Mononuclear cell (primary cell): ENCODE measurements around the gene SIPA1L3. TPM values are rescaled to one million over a fixed set of nuclear protein-coding genes. Genes with fewer than 3 reads are reported as not detected.
"Not testable (repeated sequence)": the region's sequence is repeated elsewhere in the genome, so short reads cannot be mapped to it uniquely, and the experiment has no call there.

ENCODE experiments used
- H3K27me3 ChIP-seq: 2 replicates; pipeline ENCODE4 v1.6.0; 2011; ENCODE audit warnings: low read length, control low read depth; ENCODE audit not compliant: insufficient read depth
- H3K4me1 ChIP-seq: 2 replicates; pipeline ENCODE4 v1.5.1; 2011; ENCODE audit warnings: mild to moderate bottlenecking, low read length, control low read depth; ENCODE audit not compliant: insufficient read depth
- H3K4me3 ChIP-seq: 2 replicates; pipeline ENCODE4 v1.5.1; 2011; ENCODE audit warnings: mild to moderate bottlenecking, low read length, moderate library complexity
- H3K9me3 ChIP-seq: 2 replicates; pipeline ENCODE4 v1.5.1; 2011; ENCODE audit warnings: low read depth, mild to moderate bottlenecking, control low read depth, low read length
- total RNA-seq: library from RNA; depleted of rRNA; stranded (reverse); fragments of >200 nt; gene quantifications from one replicate; pipeline ENCODE4 v1.2.3, GENCODE V29; 2012

SIPA1L3 gene
- total RNA-seq, 1 donor, result 12.8 TPM

DNA sequence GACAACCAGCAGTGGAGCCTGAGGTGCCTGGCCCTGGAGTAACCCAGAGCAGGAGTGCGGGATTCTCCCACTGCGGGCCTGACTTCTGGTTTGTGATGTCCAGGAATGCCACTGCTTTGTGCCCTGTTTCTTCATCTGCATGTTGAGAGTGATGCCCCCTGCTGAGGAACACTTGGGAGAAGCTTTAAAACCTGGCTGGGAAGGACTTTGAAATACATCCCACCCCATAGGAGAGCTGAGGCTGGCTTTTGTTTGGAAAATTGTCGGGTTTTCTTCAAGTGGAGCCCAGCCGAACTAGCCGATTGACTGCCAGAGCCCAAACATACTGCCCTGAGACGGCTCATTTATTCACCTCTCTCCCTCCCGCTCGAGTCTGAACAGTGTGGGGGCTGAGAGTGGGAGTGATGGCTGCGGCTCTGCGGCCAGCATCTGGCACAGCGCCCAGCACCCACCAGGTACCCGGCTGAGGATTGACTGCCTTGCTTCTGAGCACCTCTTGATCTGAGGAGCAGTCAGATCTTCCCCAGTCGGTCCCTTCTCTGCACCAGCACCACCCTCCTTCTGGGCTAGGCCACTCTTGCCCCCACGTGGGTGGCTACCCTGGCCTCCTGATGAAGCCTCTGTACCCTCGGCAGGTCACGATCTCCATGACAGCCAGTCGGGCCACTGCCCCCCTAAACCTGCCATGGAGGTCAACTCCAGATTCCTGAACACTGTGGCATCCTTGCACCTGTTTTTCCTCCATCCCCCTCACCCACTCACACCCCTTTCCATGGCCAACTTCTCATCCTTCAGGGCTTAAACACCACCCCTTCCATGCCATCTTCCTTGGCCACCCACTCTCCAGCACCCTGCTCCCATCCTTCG is 148.9 kb downstream of the SIPA1L3 start:
- Histone ChIP-seq H3K9me3 (no peaks in the 10 kb centered on the region), H3K4me1 (peaks cover 37% of the 10 kb centered on the region), H3K4me3 (no peak overlapping the region), H3K27me3 (no peaks in the 10 kb centered on the region)

GRCh38 chr19:38056646-38057045 is 149.6 kb downstream of the SIPA1L3 start:
- H3K4me1 ChIP-seq, result peaks cover 37% of the 10 kb centered on the region
- no peak overlapping the region for H3K4me3 ChIP-seq
- no peaks in the 10 kb centered on the region for H3K9me3 ChIP-seq
- no peaks in the 10 kb centered on the region for H3K27me3 ChIP-seq

GRCh38 chr19:38057959-38058690 is 151.1 kb downstream of the SIPA1L3 start:
- no peak overlapping the region for H3K4me3 ChIP-seq
- H3K27me3 ChIP-seq, result no peaks in the 10 kb centered on the region
- peaks cover 37% of the 10 kb centered on the region for H3K4me1 ChIP-seq
- H3K9me3 ChIP-seq, result no peaks in the 10 kb centered on the region

- Histone ChIP-seq H3K4me3 (no peak overlapping the region), H3K4me1 (peaks cover 35% of the 10 kb centered on the region)
These were observed 152.9 kb downstream of the SIPA1L3 start for GRCh38 chr19:38059897-38060296.

DNA sequence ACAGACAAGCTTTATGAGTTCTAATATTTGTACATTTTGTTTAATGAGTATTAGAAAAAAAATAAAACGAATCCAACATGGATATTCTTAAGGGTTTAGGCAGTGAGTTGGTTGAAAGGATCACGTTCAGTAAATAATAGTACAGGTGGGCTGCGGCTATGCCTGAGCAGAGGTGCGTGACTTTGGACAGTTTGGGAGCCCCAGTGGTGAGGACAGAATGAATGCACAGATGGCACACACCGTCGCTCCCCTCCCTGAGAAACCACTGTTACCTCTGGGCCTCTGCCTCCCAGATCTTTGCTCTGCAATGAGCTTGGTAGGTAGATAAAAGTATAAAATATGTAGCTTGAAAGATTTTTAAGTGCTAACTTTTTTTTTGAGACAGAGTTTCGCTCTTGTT is 153.3 kb downstream of the SIPA1L3 start:
- Histone ChIP-seq H3K4me3 (no peak overlapping the region), H3K9me3 (no peaks in the 10 kb centered on the region), H3K4me1 (peaks cover 30% of the 10 kb centered on the region), H3K27me3 (no peaks in the 10 kb centered on the region)

More at GRCh38 chr19:38059897-38060296, 152.9 kb downstream of the SIPA1L3 start:
- Histone ChIP-seq H3K27me3 (no peaks in the 10 kb centered on the region), H3K9me3 (no peaks in the 10 kb centered on the region)

DNA sequence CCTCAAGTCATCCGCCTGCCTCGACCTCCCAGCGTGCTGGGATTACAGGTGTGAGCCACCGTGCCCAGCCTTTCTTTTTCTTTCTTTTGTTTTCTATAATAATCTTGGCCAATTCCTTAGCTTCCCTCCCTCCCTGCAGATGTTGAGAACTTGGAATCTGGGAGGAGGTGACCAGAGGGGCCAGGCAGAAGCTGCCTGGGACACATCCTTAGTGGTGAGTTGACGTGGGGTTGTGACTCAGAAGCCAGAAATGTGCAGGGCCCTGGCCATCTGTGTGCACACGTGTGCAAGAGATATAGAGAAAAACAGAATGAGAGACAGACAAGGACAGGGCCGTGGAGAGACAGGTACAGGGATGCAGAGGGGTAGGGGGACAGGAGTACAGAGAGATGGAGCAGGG is 154.3 kb downstream of the SIPA1L3 start:
- Histone ChIP-seq H3K4me3 (no peak overlapping the region), H3K27me3 (no peaks in the 10 kb centered on the region), H3K4me1 (peaks cover 27% of the 10 kb centered on the region), H3K9me3 (no peaks in the 10 kb centered on the region)

DNA sequence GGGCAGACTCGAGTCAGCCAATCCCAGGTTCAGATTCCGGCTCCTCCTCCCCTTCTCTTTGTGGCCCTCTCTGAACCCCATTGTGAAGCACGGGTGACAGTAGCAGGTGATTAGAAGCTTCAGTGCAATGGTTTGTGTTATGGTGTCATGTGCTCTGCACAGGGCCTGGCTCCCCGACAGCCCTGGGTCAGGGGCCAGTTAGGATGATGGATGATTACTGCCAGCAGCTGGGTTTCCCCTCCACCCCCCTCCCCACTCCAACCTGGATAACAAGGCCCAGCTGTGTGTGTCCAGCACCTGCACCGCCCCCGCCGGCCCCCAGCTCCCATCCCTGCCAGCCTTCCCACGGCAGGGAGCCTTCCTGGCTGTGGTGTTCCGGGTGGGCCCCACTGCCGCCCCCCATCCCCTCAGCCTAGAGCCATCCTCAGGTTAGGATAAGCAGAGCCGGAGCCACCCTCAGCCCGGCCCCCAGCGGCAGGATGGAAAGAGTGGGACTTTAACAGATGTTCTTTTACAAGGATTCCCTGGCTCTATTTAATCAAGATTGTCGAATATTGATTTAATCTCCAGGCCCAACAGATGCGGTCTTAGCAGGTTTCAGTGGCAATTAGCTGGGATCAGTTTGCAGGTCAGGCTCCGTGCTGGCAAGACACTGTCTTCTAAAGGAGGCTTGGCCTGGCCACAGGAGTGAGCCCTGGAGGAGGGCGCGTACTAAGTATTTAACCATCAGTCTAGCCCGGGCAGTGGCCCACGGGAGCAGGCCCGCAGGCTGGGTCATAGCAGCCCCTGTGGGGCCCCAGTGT is 156.2 kb downstream of the SIPA1L3 start:
- Histone ChIP-seq H3K4me1 (peaks cover 23% of the 10 kb centered on the region), H3K9me3 (no peaks in the 10 kb centered on the region), H3K27me3 (no peaks in the 10 kb centered on the region)

DNA sequence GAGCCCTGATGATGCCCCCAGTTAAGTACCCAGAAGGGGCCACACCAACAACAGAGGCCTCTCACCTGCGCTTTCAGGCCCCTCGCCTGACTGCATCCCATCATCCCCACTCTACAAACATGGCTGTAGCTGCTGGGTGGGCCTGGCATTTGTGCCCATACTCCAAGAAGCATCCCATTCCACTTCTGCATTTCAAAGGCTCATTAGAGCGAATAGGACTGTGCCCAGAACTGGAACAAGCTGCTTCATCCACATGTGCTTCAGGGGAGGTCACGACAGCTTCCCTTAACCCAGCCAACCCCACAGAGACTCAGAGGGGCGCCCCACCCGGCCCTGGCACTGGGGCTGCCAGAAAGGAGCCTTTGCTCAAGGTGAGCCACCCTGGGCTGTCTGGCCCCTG is 156.9 kb downstream of the SIPA1L3 start:
- Histone ChIP-seq H3K9me3 (no peaks in the 10 kb centered on the region), H3K27me3 (no peaks in the 10 kb centered on the region), H3K4me1 (peaks cover 15% of the 10 kb centered on the region), H3K4me3 (no peak overlapping the region)

More for the DNA sequence above, 156.2 kb downstream of the SIPA1L3 start:
- H3K4me3 ChIP-seq, result no peak overlapping the region

DNA sequence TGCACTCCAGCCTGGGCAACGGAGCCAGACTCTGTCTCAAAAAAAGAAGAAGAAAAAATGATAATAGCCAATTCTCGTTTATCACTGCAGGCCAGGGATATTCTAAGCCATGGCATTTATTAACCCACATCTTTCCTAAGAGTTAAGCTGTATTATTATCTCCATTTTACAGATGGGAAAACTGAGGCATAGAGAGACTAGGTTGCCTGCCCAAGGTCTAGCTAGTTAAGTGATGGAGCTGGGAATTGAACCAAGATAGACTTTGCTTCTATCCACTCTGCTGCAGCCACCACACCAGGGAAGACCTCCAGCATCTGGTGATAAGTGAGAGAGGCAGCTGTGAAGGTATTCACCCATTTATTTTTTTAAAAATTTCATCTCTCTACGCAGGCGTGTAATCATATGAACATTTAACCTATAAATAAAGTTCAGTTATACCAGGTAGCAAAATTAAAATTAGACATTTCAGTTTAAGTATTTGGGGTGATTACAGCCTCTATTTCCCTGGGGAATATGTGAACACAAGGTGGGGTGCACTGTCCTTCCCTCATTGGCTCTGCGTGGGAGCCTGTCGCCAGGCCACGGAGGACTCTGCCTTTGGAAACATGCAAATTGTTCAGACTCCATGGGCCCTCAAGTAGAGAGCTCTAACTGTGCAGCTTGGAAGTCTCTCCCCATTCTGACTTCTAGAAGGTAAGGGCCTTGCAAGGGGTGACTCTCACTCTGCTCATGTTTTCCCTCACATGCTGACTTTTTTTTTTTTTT is 157.8 kb downstream of the SIPA1L3 start:
- Histone ChIP-seq H3K27me3 (no peaks in the 10 kb centered on the region), H3K4me1 (peaks cover 6% of the 10 kb centered on the region), H3K4me3 (no peak overlapping the region), H3K9me3 (no peaks in the 10 kb centered on the region)

- H3K9me3 ChIP-seq, H3K27me3 ChIP-seq, H3K4me3 ChIP-seq, H3K4me1 ChIP-seq: not testable (repeated sequence)
These were observed 158.8 kb downstream of the SIPA1L3 start for GRCh38 chr19:38065775-38066174.

DNA sequence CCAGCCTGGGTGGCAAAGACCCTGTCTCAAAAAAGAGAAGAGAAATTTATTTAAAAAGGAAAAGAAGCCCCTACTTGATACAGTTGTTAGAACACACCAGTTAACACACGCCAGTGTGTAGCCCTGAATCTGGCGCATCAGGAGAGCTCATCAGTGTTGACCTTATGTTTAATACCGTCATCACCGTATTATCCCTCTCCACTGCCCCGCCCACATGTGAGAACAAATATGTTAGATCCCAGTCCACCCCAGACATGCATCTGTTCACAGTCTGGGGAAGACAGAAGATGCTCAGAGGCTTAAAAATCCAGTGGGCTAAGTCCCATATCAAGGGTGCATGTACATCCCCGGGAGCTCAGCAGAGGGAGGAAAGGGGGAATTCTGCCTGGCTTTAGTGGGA is 161.8 kb downstream of the SIPA1L3 start:
- Histone ChIP-seq H3K4me3 (no peak overlapping the region), H3K9me3 (no peaks in the 10 kb centered on the region), H3K27me3 (no peaks in the 10 kb centered on the region), H3K4me1 (peaks cover 8% of the 10 kb centered on the region)

DNA sequence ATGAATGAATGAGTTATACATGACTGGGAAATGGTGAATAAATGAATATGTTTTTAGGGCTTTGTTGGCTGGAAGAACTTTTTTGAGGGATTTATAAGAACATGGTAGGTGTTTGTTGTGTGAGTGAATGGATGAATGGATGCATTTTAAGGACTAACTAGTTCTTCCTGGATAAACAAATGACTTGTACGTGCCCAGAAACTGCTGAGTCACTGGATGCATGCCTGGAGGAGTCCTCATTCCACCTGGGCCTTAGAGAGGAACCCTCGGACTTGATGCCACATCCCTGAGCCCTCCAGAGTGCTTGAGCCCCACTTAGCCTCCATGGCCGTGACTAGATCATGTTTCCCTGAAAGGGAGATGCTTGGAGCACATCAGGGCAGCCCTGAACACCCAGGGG is 163.6 kb downstream of the SIPA1L3 start:
- H3K4me3 ChIP-seq, result no peak overlapping the region
- no peaks in the 10 kb centered on the region for H3K9me3 ChIP-seq
- H3K27me3 ChIP-seq, result no peaks in the 10 kb centered on the region
- peaks cover 8% of the 10 kb centered on the region for H3K4me1 ChIP-seq

GRCh38 chr19:38071054-38071453 is 164.0 kb downstream of the SIPA1L3 start:
- not testable (repeated sequence) for H3K27me3 ChIP-seq, H3K4me1 ChIP-seq, H3K9me3 ChIP-seq, H3K4me3 ChIP-seq

DNA sequence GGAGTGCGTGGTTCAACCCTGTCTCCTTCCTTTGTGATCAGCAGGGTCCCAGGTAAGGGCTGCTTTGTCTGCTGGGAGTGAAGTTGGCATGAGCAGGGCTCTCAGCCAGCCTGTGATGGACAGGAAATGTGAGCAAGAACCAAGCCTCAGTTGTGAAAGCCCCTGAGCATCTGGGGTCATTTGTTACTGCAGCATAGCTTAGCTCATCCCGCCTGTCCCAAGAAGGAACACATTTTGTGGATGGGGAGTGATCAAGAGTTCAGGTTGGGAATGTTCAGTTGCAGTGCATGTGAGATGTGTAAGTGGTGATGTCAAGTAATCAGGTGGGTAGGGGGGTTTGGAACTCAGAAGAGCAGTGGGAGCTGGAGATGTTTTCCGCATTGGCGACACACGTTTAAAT is 164.6 kb downstream of the SIPA1L3 start:
- H3K27me3 ChIP-seq, result no peaks in the 10 kb centered on the region
- peaks cover 8% of the 10 kb centered on the region for H3K4me1 ChIP-seq
- no peaks in the 10 kb centered on the region for H3K9me3 ChIP-seq
- no peak overlapping the region for H3K4me3 ChIP-seq
